GM12878 (cell line): ENCODE data around the gene HOXB2. TPM values are rescaled to one million over a fixed set of nuclear protein-coding genes. Genes with fewer than 3 reads are reported as not detected.
A peak's percentile ranks its signal among the peaks of the same experiment; 100 is the strongest.

Source experiments
- BCLAF1 ChIP-seq: fragments of 450-650 bp; IDR thresholded peaks from 2 replicates; pipeline ENCODE4 v1.6.1; 2017; ENCODE audit warnings: antibody characterized with exemption, mild to moderate bottlenecking, moderate library complexity
- MLLT1 ChIP-seq: fragments of 450-650 bp; IDR thresholded peaks from 2 replicates; pipeline ENCODE4 v1.6.1; 2016; ENCODE audit warnings: mild to moderate bottlenecking
- RFX5 ChIP-seq: IDR thresholded peaks from 2 replicates; pipeline ENCODE4 v1.6.1; 2011; ENCODE audit warnings: low read depth, low read length, improper control_type of control experiment
- ZBTB40 ChIP-seq: fragments of 450-650 bp; IDR thresholded peaks from 2 replicates; pipeline ENCODE4 v1.6.1; 2016; ENCODE audit warnings: mild to moderate bottlenecking, moderate library complexity, borderline replicate concordance
- polyA plus RNA-seq, 11 experiments: library from polyadenylated mRNA; depleted of rRNA in 4 of 11; unstranded in 6 of 11; stranded (reverse) in 5 of 11; fragments of >200 nt; fragmentation: Nextera tagmentation in 4 of 11; fragmentation: Illumina TruSeq in 1 of 11; extraction: Ambion mirVana in 4 of 11; extraction: Trizol in 1 of 11; gene quantifications; 1 replicate in 1 of 11; 2 replicates in 10 of 11; pipeline versions ENCODE4 v1.2.1 to v1.2.3, GENCODE V29; 2011 to 2016; ENCODE audit warnings: inconsistent platforms in 2 of 11, missing spikeins in 2 of 11, low read depth in 1 of 11
- total RNA-seq, 4 experiments: library from RNA; depleted of rRNA in 3 of 4; stranded (reverse); fragments of >200 nt in 3 of 4; fragmentation: Illumina TruSeq in 1 of 4; extraction: Trizol in 1 of 4; gene quantifications; 2 replicates each; pipeline versions ENCODE4 v1.2.1 to v1.2.3, GENCODE V29; 2013 to 2021

HOXB2 gene
- total and polyA plus RNA-seq, 10 of the 15 experiments (the other 5 are each of a cell fraction or from before 2014, with no cell fraction given): 0.16 to 8.8 (median 2.3) TPM

DNA sequence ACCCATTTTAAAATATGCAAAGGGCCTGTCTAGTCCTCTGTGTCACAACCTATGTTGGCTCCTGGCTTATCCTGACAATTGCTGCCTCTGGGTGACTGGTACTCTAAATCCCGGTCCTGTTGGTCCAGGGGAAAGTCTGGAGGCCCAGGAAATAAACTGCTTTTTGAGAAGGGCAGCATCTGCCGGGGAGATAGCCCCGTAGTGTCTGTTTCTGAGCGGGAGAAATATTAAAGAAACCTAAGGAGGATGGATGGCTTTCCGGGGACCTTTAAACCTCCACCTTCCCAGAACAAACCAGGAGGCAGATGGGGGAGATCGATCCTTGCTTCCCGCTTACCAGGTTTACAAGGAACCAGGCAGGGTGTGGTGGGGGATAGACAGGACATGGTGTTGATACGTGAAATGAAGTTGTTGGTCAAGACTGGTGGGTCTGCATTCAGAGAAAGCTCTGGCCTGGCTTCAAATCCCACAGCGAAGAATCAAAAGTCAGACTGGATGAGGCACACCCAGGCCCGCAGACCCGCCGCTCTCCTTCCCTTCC is 3.8 kb downstream of the HOXB2 start (continued):
- peak; percentile 61; the same call in 1 of the 2 replicates for TF ChIP-seq ZBTB40
- TF ChIP-seq BCLAF1: no peak
- TF ChIP-seq RFX5: no peak
- peak; percentile 99 for TF ChIP-seq MLLT1
